ENCODE measurements around the gene ATP5ME. TPM values are rescaled to one million over a fixed set of nuclear protein-coding genes. Genes with fewer than 3 reads are reported as not detected.

Gene ATP5ME
- total RNA-seq, 4 donors from 2014 or later: 24.7 to 172 (median 91.5) TPM

- DNase-seq: no peak
- no peak overlapping the region for H3K27ac ChIP-seq
- no peaks in the 10 kb centered on the region for H3K4me1 ChIP-seq
- ATAC-seq: no peak
- H3K27me3 ChIP-seq: peaks cover 8 to 30% (median 11%) of the 10 kb centered on the region in 3 donors
- no peak for TF ChIP-seq CTCF (IDR thresholded peaks at IDR 0.05 in 4 of 5, conservative IDR thresholded peaks at IDR 0.05 in 1 of 5)
- TF ChIP-seq POLR2A (IDR thresholded peaks at IDR 0.05): no peak
- in situ Hi-C loops (cut with MboI; ENCODE audit: low sequenced_read_pairs in 4 of 4): no loop called here
- intact Hi-C loops (cut with DNase I; ENCODE audit: low total_unique reads): no loop called here
- no peaks in the 10 kb centered on the region for H3K36me3 ChIP-seq
- H3K4me3 ChIP-seq: no peak overlapping the region
- no peaks in the 10 kb centered on the region for H3K9me3 ChIP-seq
Observed at GRCh38 chr4:657338-657833, 16.7 kb downstream of the ATP5ME start.

GRCh38 chr4:656436-657337 is 17.4 kb downstream of the ATP5ME start:
- no peaks in the 10 kb centered on the region for H3K4me1 ChIP-seq
- H3K27ac ChIP-seq: no peak overlapping the region
- ATAC-seq: no peak
- H3K4me3 ChIP-seq: no peak overlapping the region
- H3K36me3 ChIP-seq: no peaks in the 10 kb centered on the region
- H3K9me3 ChIP-seq: no peaks in the 10 kb centered on the region
- TF ChIP-seq POLR2A (IDR thresholded peaks at IDR 0.05): no peak
- TF ChIP-seq CTCF (IDR thresholded peaks at IDR 0.05 in 4 of 5, conservative IDR thresholded peaks at IDR 0.05 in 1 of 5): no peak
- in situ Hi-C loops (cut with MboI; ENCODE audit: low sequenced_read_pairs in 4 of 4) (no loop called here), intact Hi-C loops (cut with DNase I; ENCODE audit: low total_unique reads) (no loop called here)
- H3K27me3 ChIP-seq: peaks cover 5 to 23% (median 9%) of the 10 kb centered on the region in 3 donors
- DNase-seq: no peak

GRCh38 chr4:655464-656151 is 18.5 kb downstream of the ATP5ME start:
- H3K27ac ChIP-seq: no peak overlapping the region
- no peaks in the 10 kb centered on the region for H3K9me3 ChIP-seq
- H3K36me3 ChIP-seq: no peaks in the 10 kb centered on the region
- peaks cover 5 to 21% (median 12%) of the 10 kb centered on the region in 3 donors for H3K27me3 ChIP-seq
- ATAC-seq: no peak
- intact Hi-C loops (cut with DNase I; ENCODE audit: low total_unique reads): no loop called here
- DNase-seq: no peak
- H3K4me3 ChIP-seq: no peak overlapping the region
- H3K4me1 ChIP-seq: no peaks in the 10 kb centered on the region
- TF ChIP-seq POLR2A (IDR thresholded peaks at IDR 0.05): no peak
- no peak for TF ChIP-seq CTCF (IDR thresholded peaks at IDR 0.05 in 4 of 5, conservative IDR thresholded peaks at IDR 0.05 in 1 of 5)
- in situ Hi-C loops (cut with MboI; ENCODE audit: low sequenced_read_pairs in 4 of 4): no loop called here

GRCh38 chr4:654871-655463 is 19.1 kb downstream of the ATP5ME start:
- H3K27ac ChIP-seq: no peak overlapping the region
- H3K4me1 ChIP-seq: no peaks in the 10 kb centered on the region
- H3K36me3 ChIP-seq: no peaks in the 10 kb centered on the region
- no peak for TF ChIP-seq POLR2A (IDR thresholded peaks at IDR 0.05)
- TF ChIP-seq CTCF (IDR thresholded peaks at IDR 0.05 in 4 of 5, conservative IDR thresholded peaks at IDR 0.05 in 1 of 5): no peak
- H3K27me3 ChIP-seq: peaks cover 11 to 28% (median 18%) of the 10 kb centered on the region in 3 donors
- no peak for DNase-seq
- no peak for ATAC-seq
- intact Hi-C loops (cut with DNase I; ENCODE audit: low total_unique reads): no loop called here
- in situ Hi-C loops (cut with MboI; ENCODE audit: low sequenced_read_pairs in 4 of 4): no loop called here
- no peaks in the 10 kb centered on the region for H3K9me3 ChIP-seq
- H3K4me3 ChIP-seq: no peak overlapping the region

Data from gastrocnemius medialis (tissue), 4 donors.